CD8-positive, alpha-beta memory T cell (primary cell): ENCODE results near the gene CTNND2. TPM values are rescaled to one million over a fixed set of nuclear protein-coding genes. Genes with fewer than 3 reads are reported as not detected.

ENCODE experiments used
- CTCF ChIA-PET: fragments of 350-600 bp; sonication (Branson Sonifier 250); formaldehyde crosslinking; loops from one replicate; lab custom pipeline; 2021; ENCODE audit warnings: antibody characterized with exemption; lab: Charles Lee
- POLR2A ChIA-PET: fragments of 350-600 bp; sonication (Branson Sonifier 250); formaldehyde crosslinking; loops from one replicate; lab custom pipeline; 2021; ENCODE audit warnings: antibody characterized with exemption; lab: Charles Lee
- DNase-seq, 5 donors: peaks; one replicate each; pipeline versions ENCODE4 v3.0.0 to v3.0.0-alpha.2; 2020 to 2022; ENCODE audit warnings: mixed read lengths in 1 of 5
- H3K27ac ChIP-seq: one replicate; pipeline ENCODE4 v1.7.0; 2013; ENCODE audit warnings: low read depth, mild to moderate bottlenecking, low read length, moderate library complexity
- H3K27me3 ChIP-seq: 2 replicates; pipeline ENCODE4 v1.7.0; 2013; ENCODE audit warnings: low read length, mild to moderate bottlenecking; ENCODE audit not compliant: insufficient read depth, poor library complexity, severe bottlenecking
- H3K36me3 ChIP-seq: 2 replicates; pipeline ENCODE4 v1.7.0; 2013; ENCODE audit warnings: mild to moderate bottlenecking, low read length, moderate library complexity; ENCODE audit not compliant: insufficient read depth
- H3K4me1 ChIP-seq: 2 replicates; pipeline ENCODE4 v1.7.0; 2013; ENCODE audit warnings: mild to moderate bottlenecking, low read length, moderate library complexity; ENCODE audit not compliant: insufficient read depth
- H3K4me3 ChIP-seq: 2 replicates; pipeline ENCODE4 v1.7.0; 2013; ENCODE audit warnings: mild to moderate bottlenecking, low read length
- H3K9me3 ChIP-seq: 2 replicates; pipeline ENCODE4 v1.7.0; 2013; ENCODE audit warnings: mild to moderate bottlenecking, low read length
- H3K27ac Mint-ChIP-seq, 8 donors: one replicate each; pipeline ENCODE4 v1.8.0; 2020 to 2021; ENCODE audit warnings: mixed read lengths in 8 of 8, mild to moderate bottlenecking in 6 of 8, inconsistent platforms in 3 of 8, moderate library complexity in 3 of 8
- H3K27me3 Mint-ChIP-seq, 2 donors: one replicate each; pipeline ENCODE4 v1.8.0; 2020 to 2021; ENCODE audit warnings: mixed read lengths in 2 of 2, mild to moderate bottlenecking in 1 of 2, moderate library complexity in 1 of 2
- H3K36me3 Mint-ChIP-seq, 3 donors: one replicate each; pipeline ENCODE4 v1.8.0; 2020 to 2021; ENCODE audit warnings: mixed read lengths in 3 of 3, inconsistent platforms in 1 of 3, mild to moderate bottlenecking in 1 of 3
- H3K4me1 Mint-ChIP-seq, 3 donors: one replicate each; pipeline ENCODE4 v1.8.0; 2020 to 2021; ENCODE audit warnings: mixed read lengths in 3 of 3, inconsistent platforms in 1 of 3, mild to moderate bottlenecking in 1 of 3
- H3K4me3 Mint-ChIP-seq, 7 donors: one replicate each; pipeline ENCODE4 v1.8.0; 2020 to 2021; ENCODE audit warnings: mixed read lengths in 7 of 7, mild to moderate bottlenecking in 6 of 7, moderate library complexity in 4 of 7, inconsistent platforms in 2 of 7
- H3K9me3 Mint-ChIP-seq, 5 donors: one replicate each; pipeline ENCODE4 v1.8.0; 2020 to 2022; ENCODE audit warnings: mixed read lengths in 5 of 5, mild to moderate bottlenecking in 3 of 5, moderate library complexity in 2 of 5, inconsistent platforms in 1 of 5
- polyA plus RNA-seq: library from polyadenylated mRNA; unstranded; fragments of 300-500 nt; fragmentation: Illumina TruSeq; gene quantifications from one replicate; pipeline ENCODE4 v1.2.3, GENCODE V29; 2021
- total RNA-seq, 2 experiments: library from RNA; stranded (reverse); gene quantifications; one replicate each; pipeline ENCODE4 v1.2.3, GENCODE V29; 2021

The CTNND2 gene
- total and polyA plus RNA-seq, 3 experiments from 2014 or later = not detected

DNA sequence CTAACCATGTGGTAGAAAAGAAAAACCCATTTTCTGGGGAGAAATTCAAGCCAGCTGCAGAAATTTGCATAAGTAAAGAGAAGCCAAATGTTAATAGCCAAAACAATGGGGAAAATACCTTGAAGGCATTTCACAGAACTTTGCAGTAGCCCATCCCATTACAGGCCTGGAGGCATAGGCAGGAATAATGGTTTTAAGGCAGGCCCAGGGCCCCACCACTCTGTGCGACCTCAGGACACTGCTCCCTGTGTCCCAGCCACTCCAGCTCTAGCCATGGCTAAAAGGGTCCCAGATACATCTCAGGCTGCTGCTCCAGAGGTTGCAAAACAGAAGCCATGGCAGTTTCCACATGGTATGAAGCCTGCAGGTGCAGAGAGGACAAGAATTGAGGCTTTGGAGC lies 253.3 kb downstream of the CTNND2 start:
- CTCF ChIA-PET = no interaction called here
- Mint-ChIP-seq H3K4me3 (no peak overlapping the region), H3K27me3 (peaks cover 0 to 1% of the 10 kb centered on the region in 2 donors), H3K36me3 (no peaks in the 10 kb centered on the region), H3K9me3 (peaks cover 3 to 14% (median 8%) of the 10 kb centered on the region in 5 donors), H3K4me1 (no peaks in the 10 kb centered on the region), H3K27ac (no peak overlapping the region)
- H3K9me3 ChIP-seq = no peaks in the 10 kb centered on the region
- no peaks in the 10 kb centered on the region for H3K36me3 ChIP-seq
- H3K4me1 ChIP-seq = no peaks in the 10 kb centered on the region
- H3K27ac ChIP-seq = no peak overlapping the region
- POLR2A ChIA-PET = no interaction called here
- no peak overlapping the region for H3K4me3 ChIP-seq
- no peaks in the 10 kb centered on the region for H3K27me3 ChIP-seq
- DNase-seq = no peak

DNA sequence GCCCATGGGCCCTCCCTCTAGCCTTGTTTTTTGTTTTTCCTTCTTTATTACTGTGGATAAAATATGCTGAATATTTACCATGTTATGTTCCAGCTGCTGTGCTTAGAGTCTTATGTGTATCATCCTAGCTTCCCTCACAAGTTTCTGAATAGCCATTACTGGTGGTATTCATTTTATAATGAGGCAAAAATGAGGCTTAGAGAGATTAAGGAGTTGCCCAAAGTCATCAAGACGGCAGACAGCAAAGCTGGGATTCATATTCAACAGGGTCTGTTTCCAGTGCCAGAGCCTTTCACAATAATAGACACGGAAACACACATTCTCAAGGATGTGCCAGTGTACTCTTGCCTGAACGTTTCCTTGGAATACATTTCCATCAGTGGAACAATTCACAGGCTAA lies 258.1 kb downstream of the CTNND2 start:
- Mint-ChIP-seq H3K4me1 (peaks cover 0 to 4% (median 2%) of the 10 kb centered on the region in 3 donors), H3K27me3 (no peaks in the 10 kb centered on the region), H3K36me3 (no peaks in the 10 kb centered on the region), H3K4me3 (no peak overlapping the region), H3K9me3 (peaks cover 3 to 14% (median 6%) of the 10 kb centered on the region in 5 donors), H3K27ac (no peak overlapping the region)
- Histone ChIP-seq H3K36me3 (no peaks in the 10 kb centered on the region), H3K4me3 (no peak overlapping the region), H3K9me3 (no peaks in the 10 kb centered on the region), H3K4me1 (no peaks in the 10 kb centered on the region), H3K27ac (no peak overlapping the region), H3K27me3 (no peaks in the 10 kb centered on the region)
- DNase-seq = no peak
- CTCF ChIA-PET = no interaction called here
- POLR2A ChIA-PET = no interaction called here

DNA sequence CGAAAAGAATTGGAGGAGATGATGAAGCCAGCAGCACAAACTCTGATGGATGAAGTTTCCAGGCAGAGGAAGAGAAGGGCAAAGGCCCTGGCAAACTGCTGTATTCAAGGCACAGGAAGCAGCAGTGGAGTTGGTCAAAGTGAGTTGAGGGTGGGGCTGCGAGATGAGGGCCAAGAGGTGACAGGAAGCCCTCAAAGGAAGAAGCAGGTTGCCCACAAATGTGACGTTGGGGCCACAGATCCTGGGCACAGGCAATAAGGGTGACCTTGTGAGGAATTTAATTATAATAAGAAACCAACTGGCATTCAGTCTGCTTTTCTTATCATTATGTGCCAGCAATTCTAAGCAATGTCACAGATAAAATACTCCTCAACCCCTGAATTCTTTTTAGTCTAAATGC lies 261.8 kb downstream of the CTNND2 start:
- Histone ChIP-seq H3K4me1 (no peaks in the 10 kb centered on the region), H3K27ac (no peak overlapping the region), H3K4me3 (no peak overlapping the region), H3K36me3 (no peaks in the 10 kb centered on the region), H3K27me3 (no peaks in the 10 kb centered on the region), H3K9me3 (no peaks in the 10 kb centered on the region)
- ChIA-PET POLR2A (no interaction called here), CTCF (no interaction called here)
- Mint-ChIP-seq H3K4me1 (peaks cover 0 to 4% (median 2%) of the 10 kb centered on the region in 3 donors), H3K9me3 (peaks cover 0 to 7% (median 2%) of the 10 kb centered on the region in 5 donors), H3K27me3 (no peaks in the 10 kb centered on the region), H3K4me3 (peak overlapping the region in 1 of 7 donors; percentile 6), H3K36me3 (no peaks in the 10 kb centered on the region), H3K27ac (no peak overlapping the region)
- no peak for DNase-seq

DNA sequence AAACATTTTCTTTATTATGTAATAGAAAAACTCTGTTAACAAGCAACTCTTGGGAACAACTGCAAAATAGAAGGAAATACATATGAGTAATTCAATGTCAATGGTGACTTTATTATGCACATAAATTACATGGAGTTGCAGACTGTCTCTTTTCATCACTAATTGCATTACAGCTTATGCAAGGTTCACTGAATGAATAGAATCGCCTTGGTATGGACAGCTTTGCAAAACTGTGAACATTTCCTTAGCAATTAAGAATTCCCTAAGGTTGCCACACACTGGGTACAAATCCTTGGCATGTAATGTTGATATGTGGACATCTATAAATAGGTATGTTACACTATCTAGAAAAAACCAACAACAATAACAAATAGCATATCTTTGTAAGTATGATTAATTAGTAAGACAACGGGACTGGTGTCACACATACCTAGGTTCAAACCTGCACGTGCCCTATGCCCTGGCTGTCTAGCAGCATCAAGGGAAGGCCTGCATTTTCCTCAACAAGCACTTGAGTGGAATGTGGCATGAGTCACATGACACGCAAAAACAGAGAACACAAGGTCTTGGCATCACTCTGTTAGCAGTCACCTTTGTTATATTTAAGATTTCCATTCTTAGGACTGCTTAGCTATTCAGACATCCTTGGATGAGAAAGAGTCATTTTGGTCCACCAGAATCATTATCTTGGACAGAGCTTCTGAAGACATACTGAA lies 263.9 kb downstream of the CTNND2 start:
- ChIA-PET CTCF (no interaction called here), POLR2A (no interaction called here)

DNA sequence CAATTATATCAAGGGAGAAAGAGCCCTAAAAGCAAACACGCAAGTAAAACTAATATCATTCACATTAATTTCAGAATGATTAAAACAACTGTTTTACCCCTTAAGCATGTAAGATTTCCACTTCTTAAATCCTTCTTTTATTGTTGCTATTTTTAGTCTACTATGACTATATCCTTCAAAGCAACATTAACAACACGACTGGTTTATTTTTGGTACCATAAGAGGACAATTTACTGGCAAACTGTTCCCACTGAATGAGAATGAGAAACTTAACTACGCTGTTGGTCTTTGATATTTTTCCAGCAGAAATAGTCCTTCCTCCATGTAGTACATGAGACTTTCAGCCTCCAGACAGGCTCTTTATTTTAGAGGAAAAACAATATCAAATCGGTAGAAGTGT lies 281.5 kb downstream of the CTNND2 start:
- Histone ChIP-seq H3K27ac (no peak overlapping the region), H3K9me3 (no peaks in the 10 kb centered on the region), H3K4me3 (no peak overlapping the region), H3K27me3 (no peaks in the 10 kb centered on the region), H3K4me1 (no peaks in the 10 kb centered on the region), H3K36me3 (no peaks in the 10 kb centered on the region)
- DNase-seq = no peak
- no peaks in the 10 kb centered on the region for H3K4me1 Mint-ChIP-seq
- H3K27me3 Mint-ChIP-seq = no peaks in the 10 kb centered on the region
- H3K27ac Mint-ChIP-seq = no peak overlapping the region
- ChIA-PET CTCF (no interaction called here), POLR2A (no interaction called here)
- no peaks in the 10 kb centered on the region for H3K36me3 Mint-ChIP-seq
- no peak overlapping the region for H3K4me3 Mint-ChIP-seq
- peaks cover 0 to 18% (median 3%) of the 10 kb centered on the region in 5 donors for H3K9me3 Mint-ChIP-seq

More for the DNA sequence above, 263.9 kb downstream of the CTNND2 start:
- no peaks in the 10 kb centered on the region for H3K36me3 ChIP-seq
- Mint-ChIP-seq H3K27me3 (no peaks in the 10 kb centered on the region), H3K36me3 (no peaks in the 10 kb centered on the region), H3K4me3 (no peak overlapping the region), H3K9me3 (peaks cover 0 to 11% (median 2%) of the 10 kb centered on the region in 5 donors), H3K4me1 (peaks cover 0 to 4% (median 2%) of the 10 kb centered on the region in 3 donors), H3K27ac (no peak overlapping the region)
- no peaks in the 10 kb centered on the region for H3K27me3 ChIP-seq
- no peak overlapping the region for H3K4me3 ChIP-seq
- DNase-seq = no peak
- no peaks in the 10 kb centered on the region for H3K4me1 ChIP-seq
- H3K27ac ChIP-seq = no peak overlapping the region
- H3K9me3 ChIP-seq = no peaks in the 10 kb centered on the region

DNA sequence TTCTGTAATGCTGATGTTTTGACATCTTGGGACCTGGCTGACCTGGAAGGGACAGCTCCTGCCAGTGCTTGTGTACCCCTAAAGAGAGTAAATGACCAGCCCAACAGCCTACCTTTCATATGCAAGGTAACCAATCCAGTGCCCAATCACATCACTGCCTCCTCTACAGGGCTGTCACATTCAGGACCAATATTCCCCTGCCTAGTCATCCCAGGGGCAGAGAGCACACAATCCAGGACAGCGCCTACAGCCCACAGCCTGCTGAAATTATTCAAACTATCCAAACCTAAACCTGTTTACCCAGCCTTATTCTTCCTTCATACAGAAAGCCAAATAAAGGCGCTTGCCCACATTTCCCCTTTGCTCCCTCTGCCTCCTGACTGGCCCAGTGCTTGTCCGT lies 284.1 kb downstream of the CTNND2 start:
- Mint-ChIP-seq H3K9me3 (peaks cover 0 to 6% (median 3%) of the 10 kb centered on the region in 5 donors), H3K36me3 (no peaks in the 10 kb centered on the region), H3K27me3 (no peaks in the 10 kb centered on the region), H3K4me3 (no peak overlapping the region), H3K27ac (no peak overlapping the region), H3K4me1 (no peaks in the 10 kb centered on the region)
- CTCF ChIA-PET = no interaction called here
- Histone ChIP-seq H3K9me3 (no peaks in the 10 kb centered on the region), H3K4me3 (no peak overlapping the region), H3K4me1 (no peaks in the 10 kb centered on the region), H3K27ac (no peak overlapping the region), H3K36me3 (no peaks in the 10 kb centered on the region), H3K27me3 (no peaks in the 10 kb centered on the region)
- POLR2A ChIA-PET = no interaction called here
- no peak for DNase-seq

DNA sequence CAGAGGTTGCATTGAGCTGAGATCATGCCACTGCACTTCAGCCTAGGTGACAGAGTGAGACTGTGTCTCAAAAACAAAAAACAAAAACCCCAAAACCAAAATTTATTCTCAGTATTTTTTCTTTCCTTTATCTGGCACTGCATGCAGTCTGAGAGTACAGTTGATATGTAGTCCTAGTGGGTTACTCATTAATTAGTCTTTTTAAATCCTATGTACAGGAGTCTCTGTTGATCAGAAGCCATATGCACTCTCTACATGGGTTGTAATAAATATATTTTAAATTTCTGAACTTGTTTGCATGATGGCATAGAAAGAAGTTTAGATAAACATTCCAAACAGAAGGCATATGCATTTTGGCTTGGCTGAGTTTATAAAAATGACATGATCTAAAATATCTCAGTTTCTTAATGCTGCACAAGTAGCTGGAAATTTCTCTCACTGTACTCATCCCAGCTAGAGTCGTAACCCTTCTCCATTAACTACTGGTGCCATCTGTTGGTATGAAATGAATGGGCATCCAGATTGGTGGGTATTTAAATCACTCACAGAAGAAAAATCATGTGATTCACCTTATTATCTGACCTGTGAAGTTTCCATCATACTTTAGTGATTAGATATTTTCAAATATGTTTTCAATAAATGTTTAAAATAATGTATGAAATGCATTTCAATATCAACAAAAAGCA lies 284.8 kb downstream of the CTNND2 start:
- Mint-ChIP-seq H3K4me3 (no peak overlapping the region), H3K9me3 (peaks cover 0 to 3% (median 0%) of the 10 kb centered on the region in 5 donors), H3K27me3 (no peaks in the 10 kb centered on the region), H3K27ac (no peak overlapping the region), H3K36me3 (no peaks in the 10 kb centered on the region), H3K4me1 (no peaks in the 10 kb centered on the region)
- Histone ChIP-seq H3K4me1 (no peaks in the 10 kb centered on the region), H3K27ac (no peak overlapping the region), H3K4me3 (no peak overlapping the region), H3K9me3 (no peaks in the 10 kb centered on the region), H3K36me3 (no peaks in the 10 kb centered on the region), H3K27me3 (no peaks in the 10 kb centered on the region)
- POLR2A ChIA-PET = no interaction called here
- CTCF ChIA-PET = no interaction called here
- no peak for DNase-seq

DNA sequence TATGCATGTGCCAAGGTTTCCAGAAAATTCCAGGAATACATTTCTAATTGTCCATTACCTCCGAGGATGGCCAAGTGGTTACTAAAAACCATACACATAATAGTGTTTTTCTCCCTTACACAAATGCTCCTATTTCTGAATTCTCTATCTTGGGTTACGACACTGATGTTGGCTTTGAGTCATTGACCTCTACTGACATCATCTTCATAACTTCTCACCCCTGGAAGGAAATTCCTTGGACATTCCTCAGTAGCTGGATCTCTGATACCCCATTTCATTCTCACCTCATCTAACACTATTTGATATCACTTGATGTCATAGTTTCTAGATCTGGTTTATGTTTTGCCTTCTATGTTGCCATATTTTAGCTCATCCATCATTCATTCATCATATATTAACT lies 287.2 kb downstream of the CTNND2 start:
- no peak for DNase-seq
- H3K4me1 ChIP-seq = no peaks in the 10 kb centered on the region
- no peak overlapping the region for H3K27ac ChIP-seq
- H3K27me3 ChIP-seq = no peaks in the 10 kb centered on the region
- ChIA-PET POLR2A (no interaction called here), CTCF (no interaction called here)
- H3K27ac Mint-ChIP-seq = no peak overlapping the region
- H3K4me1 Mint-ChIP-seq = no peaks in the 10 kb centered on the region
- H3K36me3 Mint-ChIP-seq = no peaks in the 10 kb centered on the region
- no peak overlapping the region for H3K4me3 Mint-ChIP-seq
- no peaks in the 10 kb centered on the region for H3K36me3 ChIP-seq
- H3K9me3 Mint-ChIP-seq = peaks cover 0 to 3% (median 0%) of the 10 kb centered on the region in 5 donors
- H3K9me3 ChIP-seq = no peaks in the 10 kb centered on the region
- no peak overlapping the region for H3K4me3 ChIP-seq
- no peaks in the 10 kb centered on the region for H3K27me3 Mint-ChIP-seq
